Effector memory CD4-positive, alpha-beta T cell (primary cell): ENCODE data around the gene HIPK4.
"Not testable (repeated sequence)": the region's sequence is repeated elsewhere in the genome, so short reads cannot be mapped to it uniquely, and the experiment has no call there.

ENCODE experiments used
- DNase-seq, 3 donors: peaks; one replicate each; pipeline ENCODE4 v3.0.0-alpha.2; 2020
- H3K27ac ChIP-seq: 2 replicates; pipeline ENCODE4 v1.7.0; 2013; ENCODE audit warnings: mild to moderate bottlenecking, low read length, moderate library complexity; ENCODE audit not compliant: insufficient read depth, poor library complexity, severe bottlenecking
- H3K27me3 ChIP-seq: replicated peaks from 2 replicates; pipeline ENCODE4 v1.7.0; 2013; ENCODE audit warnings: mild to moderate bottlenecking, low read length; ENCODE audit not compliant: insufficient read depth, control insufficient read depth, poor library complexity, severe bottlenecking
- H3K36me3 ChIP-seq: 2 replicates; pipeline ENCODE4 v1.7.0; 2013; ENCODE audit warnings: mild to moderate bottlenecking, low read length, moderate library complexity; ENCODE audit not compliant: control insufficient read depth, insufficient read depth
- H3K4me1 ChIP-seq: 2 replicates; pipeline ENCODE4 v1.7.0; 2013; ENCODE audit warnings: low read length, mild to moderate bottlenecking; ENCODE audit not compliant: control insufficient read depth, insufficient read depth, poor library complexity, severe bottlenecking
- H3K4me3 ChIP-seq: 2 replicates; pipeline ENCODE4 v1.7.0; 2013; ENCODE audit warnings: low read length, low read depth, mild to moderate bottlenecking; ENCODE audit not compliant: insufficient read depth, poor library complexity, severe bottlenecking
- H3K9me3 ChIP-seq: 2 replicates; pipeline ENCODE4 v1.7.0; 2013; ENCODE audit warnings: mild to moderate bottlenecking, low read length, moderate library complexity; ENCODE audit not compliant: control insufficient read depth

Gene HIPK4

DNA sequence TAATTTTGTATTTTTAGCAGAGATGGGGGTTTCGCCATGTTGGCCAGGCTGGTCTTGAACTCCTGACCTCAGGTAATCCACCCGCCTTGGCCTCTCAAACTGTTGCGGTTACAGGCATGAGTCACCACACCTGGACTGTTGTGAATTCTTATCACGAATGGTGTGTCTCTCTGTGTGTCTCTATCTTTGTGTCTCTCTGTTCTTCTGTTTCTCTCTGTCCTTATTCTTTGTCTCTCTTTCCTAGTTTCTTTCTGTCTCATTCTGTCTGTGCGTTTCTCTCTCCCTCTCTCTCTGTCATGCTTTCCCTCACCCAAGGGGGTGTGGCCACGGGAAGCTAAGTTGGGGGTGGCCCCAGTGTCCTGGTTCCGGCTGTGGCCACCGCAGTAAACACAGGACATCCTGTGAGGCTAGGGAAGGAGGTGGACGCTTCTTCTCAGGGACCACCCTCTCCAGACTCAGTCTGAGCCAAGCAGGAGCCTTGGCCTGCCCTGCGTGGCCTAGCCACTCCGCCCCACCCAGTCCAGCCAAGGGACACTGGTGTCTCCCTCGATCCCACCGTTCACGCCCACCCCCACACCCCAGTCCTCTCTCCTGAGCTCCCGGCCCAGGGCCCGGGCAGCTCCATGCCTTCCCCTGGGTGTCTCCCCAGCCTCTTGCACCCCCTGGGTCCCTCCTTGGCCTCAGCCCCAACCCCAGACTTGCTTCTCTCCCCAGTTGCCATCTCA lies 27.1 kb upstream of the HIPK4 start:
- peaks cover 5% of the 10 kb centered on the region for H3K4me1 ChIP-seq
- H3K27ac ChIP-seq = no peak overlapping the region
- H3K4me3 ChIP-seq = no peak overlapping the region
- H3K27me3 ChIP-seq = no peaks in the 10 kb centered on the region
- no peaks in the 10 kb centered on the region for H3K36me3 ChIP-seq
- DNase-seq = no peak
- H3K9me3 ChIP-seq = no peaks in the 10 kb centered on the region

- Histone ChIP-seq H3K36me3 (no peaks in the 10 kb centered on the region), H3K9me3 (no peaks in the 10 kb centered on the region), H3K27ac (no peak overlapping the region), H3K27me3 (no peaks in the 10 kb centered on the region), H3K4me3 (no peak overlapping the region), H3K4me1 (peaks cover 5% of the 10 kb centered on the region)
- no peak for DNase-seq
These were observed 25.8 kb upstream of the HIPK4 start for GRCh38 chr19:40415768-40416167.

- peaks cover 5% of the 10 kb centered on the region for H3K4me1 ChIP-seq
- H3K9me3 ChIP-seq = no peaks in the 10 kb centered on the region
- no peaks in the 10 kb centered on the region for H3K27me3 ChIP-seq
These were observed 24.9 kb upstream of the HIPK4 start for GRCh38 chr19:40414542-40415535.

GRCh38 chr19:40413291-40413845 lies 23.4 kb upstream of the HIPK4 start, which contains the start of gene PRX:
Gene PRX (minus strand): TSS chr19:40413378. CDS start chr19:40407932, 5,446 bp downstream.
- no peaks in the 10 kb centered on the region for H3K27me3 ChIP-seq
- H3K27ac ChIP-seq = no peak within 1 kb of the TSS
- no peak for DNase-seq
- no peaks in the 10 kb centered on the region for H3K9me3 ChIP-seq
- peaks cover 5% of the 10 kb centered on the region for H3K4me1 ChIP-seq
- H3K4me3 ChIP-seq = no peak within 1 kb of the TSS
- H3K36me3 ChIP-seq = no peaks in the 10 kb centered on the region

More at GRCh38 chr19:40414542-40415535, 24.9 kb upstream of the HIPK4 start:
- no peak for DNase-seq
- no peaks in the 10 kb centered on the region for H3K36me3 ChIP-seq
- no peak overlapping the region for H3K4me3 ChIP-seq
- H3K27ac ChIP-seq = no peak overlapping the region

- Histone ChIP-seq H3K4me3 (no peak overlapping the region), H3K9me3 (no peaks in the 10 kb centered on the region), H3K27me3 (no peaks in the 10 kb centered on the region), H3K27ac (no peak overlapping the region), H3K36me3 (no peaks in the 10 kb centered on the region), H3K4me1 (peaks cover 6% of the 10 kb centered on the region)
- no peak for DNase-seq
These were observed 22.9 kb upstream of the HIPK4 start for GRCh38 chr19:40412866-40413265.

DNA sequence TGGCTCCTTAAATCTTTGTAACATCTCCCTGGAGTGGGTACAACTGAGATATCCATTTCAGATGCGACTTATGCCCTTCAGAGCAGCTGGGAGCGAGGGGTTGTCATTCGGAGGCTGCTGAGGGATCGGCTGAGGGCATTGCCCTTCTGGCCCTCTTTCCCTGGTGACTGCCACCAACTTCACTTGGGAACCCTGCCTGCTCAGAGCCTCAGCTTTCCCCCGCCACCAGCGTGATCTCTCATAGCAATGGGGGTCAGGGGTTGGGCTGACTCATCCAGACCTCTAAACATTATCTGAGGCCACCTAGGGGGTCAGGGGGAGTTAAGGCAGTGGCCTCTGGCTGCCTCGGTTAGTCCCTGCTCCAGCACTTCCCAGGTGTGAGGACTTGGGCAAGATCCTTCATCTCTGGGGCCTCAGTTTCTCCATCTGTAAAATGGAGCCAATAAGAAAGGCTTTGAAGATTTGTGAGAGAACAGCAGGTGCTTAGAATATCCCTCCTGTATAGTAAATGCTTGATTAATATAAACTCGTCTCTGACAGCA lies 22.0 kb upstream of the HIPK4 start:
- Histone ChIP-seq H3K4me1 (peaks cover 4% of the 10 kb centered on the region), H3K4me3 (no peak overlapping the region), H3K9me3 (no peaks in the 10 kb centered on the region), H3K27me3 (no peaks in the 10 kb centered on the region), H3K36me3 (no peaks in the 10 kb centered on the region), H3K27ac (no peak overlapping the region)
- no peak for DNase-seq

GRCh38 chr19:40411125-40411842 lies 21.3 kb upstream of the HIPK4 start:
- Histone ChIP-seq H3K4me3 (no peak overlapping the region), H3K4me1 (peaks cover 3% of the 10 kb centered on the region), H3K27ac (no peak overlapping the region), H3K36me3 (no peaks in the 10 kb centered on the region), H3K27me3 (no peaks in the 10 kb centered on the region), H3K9me3 (no peaks in the 10 kb centered on the region)
- DNase-seq = no peak

DNA sequence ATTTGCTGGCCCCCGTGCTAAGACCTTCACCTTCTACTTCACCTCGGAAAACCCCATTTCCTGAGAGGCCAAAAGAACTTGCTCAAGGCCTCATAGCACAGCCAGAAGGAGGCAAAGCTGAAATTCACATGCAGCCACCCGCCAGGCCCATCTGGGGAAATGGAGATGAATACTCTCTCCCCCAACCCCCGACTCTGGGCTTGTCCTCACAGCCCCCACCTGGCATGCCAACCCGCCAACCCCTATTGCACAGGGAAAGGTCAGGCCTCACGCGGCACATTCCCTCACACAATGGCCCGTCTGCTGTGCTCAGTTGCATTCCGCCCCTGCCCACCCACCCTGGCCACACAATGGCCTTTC lies 20.0 kb upstream of the HIPK4 start:
- DNase-seq = no peak
- H3K36me3 ChIP-seq = no peaks in the 10 kb centered on the region
- H3K27me3 ChIP-seq = no peaks in the 10 kb centered on the region
- no peak overlapping the region for H3K27ac ChIP-seq
- H3K9me3 ChIP-seq = no peaks in the 10 kb centered on the region
- peaks cover 3% of the 10 kb centered on the region for H3K4me1 ChIP-seq
- no peak overlapping the region for H3K4me3 ChIP-seq

GRCh38 chr19:40408598-40408925 lies 18.6 kb upstream of the HIPK4 start:
- not testable (repeated sequence) for H3K4me3 ChIP-seq, H3K27ac ChIP-seq, H3K36me3 ChIP-seq, H3K4me1 ChIP-seq, H3K27me3 ChIP-seq, H3K9me3 ChIP-seq, DNase-seq
